Activated naive CD4-positive, alpha-beta T cell treated with Interleukin-2 at 50 U/mL for 16 hours (primary cell): ENCODE measurements around the gene THBD.

Source experiments
- DNase-seq: peaks from one replicate; pipeline ENCODE4 v3.0.0-alpha.2; 2020

The THBD gene

GRCh38 chr20:23049201-23050075 is at the start of gene THBD:
TSS of gene THBD (minus strand) at chr20:23049672. CDS start at chr20:23049504, 168 bp downstream.
- DNase-seq, result no peak

GRCh38 chr20:23097636-23098580 is 48.4 kb upstream of the THBD start:
- DNase-seq, result no peak

GRCh38 chr20:23096986-23097520 is 47.6 kb upstream of the THBD start:
- no peak for DNase-seq

GRCh38 chr20:23096097-23096496 is 46.6 kb upstream of the THBD start:
- DNase-seq, result no peak

- no peak for DNase-seq
Observed at GRCh38 chr20:23095499-23095898, 46.0 kb upstream of the THBD start.

GRCh38 chr20:23094927-23095326 is 45.5 kb upstream of the THBD start:
- no peak for DNase-seq

GRCh38 chr20:23094213-23094896 is 44.9 kb upstream of the THBD start:
- no peak for DNase-seq

- no peak for DNase-seq
Observed at GRCh38 chr20:23093613-23094012, 44.1 kb upstream of the THBD start.

- no peak for DNase-seq
Observed at GRCh38 chr20:23092861-23093495, 43.5 kb upstream of the THBD start.

GRCh38 chr20:23092384-23092756 is 42.9 kb upstream of the THBD start:
- DNase-seq, result no peak

GRCh38 chr20:23091721-23092383 is 42.4 kb upstream of the THBD start:
- DNase-seq, result no peak

- no peak for DNase-seq
Observed at GRCh38 chr20:23090878-23091277, 41.4 kb upstream of the THBD start.

- no peak for DNase-seq
Observed at GRCh38 chr20:23090147-23090546, 40.7 kb upstream of the THBD start.

- no peak for DNase-seq
Observed at GRCh38 chr20:23088866-23089265, 39.4 kb upstream of the THBD start.

GRCh38 chr20:23087587-23088251 is 38.2 kb upstream of the THBD start:
- no peak for DNase-seq

- DNase-seq, result no peak
Observed at GRCh38 chr20:23086931-23087411, 37.5 kb upstream of the THBD start.

- no peak for DNase-seq
Observed at GRCh38 chr20:23086056-23086566, 36.6 kb upstream of the THBD start, which contains the start of gene CD93. TSS of gene CD93 (minus strand) at chr20:23086324. CDS start at chr20:23086192, 132 bp downstream.

GRCh38 chr20:23085436-23086055 is 36.1 kb upstream of the THBD start:
- no peak for DNase-seq

GRCh38 chr20:23084845-23085365 is 35.4 kb upstream of the THBD start:
- DNase-seq, result no peak

- DNase-seq, result no peak
Observed at GRCh38 chr20:23084282-23084844, 34.9 kb upstream of the THBD start.
